ENCODE results near the gene SLC7A7.
A peak's percentile ranks its signal among the peaks of the same experiment; 100 is the strongest.
"Not testable (repeated sequence)": the region's sequence is repeated elsewhere in the genome, so short reads cannot be mapped to it uniquely, and the experiment has no call there.

SLC7A7 gene

DNA sequence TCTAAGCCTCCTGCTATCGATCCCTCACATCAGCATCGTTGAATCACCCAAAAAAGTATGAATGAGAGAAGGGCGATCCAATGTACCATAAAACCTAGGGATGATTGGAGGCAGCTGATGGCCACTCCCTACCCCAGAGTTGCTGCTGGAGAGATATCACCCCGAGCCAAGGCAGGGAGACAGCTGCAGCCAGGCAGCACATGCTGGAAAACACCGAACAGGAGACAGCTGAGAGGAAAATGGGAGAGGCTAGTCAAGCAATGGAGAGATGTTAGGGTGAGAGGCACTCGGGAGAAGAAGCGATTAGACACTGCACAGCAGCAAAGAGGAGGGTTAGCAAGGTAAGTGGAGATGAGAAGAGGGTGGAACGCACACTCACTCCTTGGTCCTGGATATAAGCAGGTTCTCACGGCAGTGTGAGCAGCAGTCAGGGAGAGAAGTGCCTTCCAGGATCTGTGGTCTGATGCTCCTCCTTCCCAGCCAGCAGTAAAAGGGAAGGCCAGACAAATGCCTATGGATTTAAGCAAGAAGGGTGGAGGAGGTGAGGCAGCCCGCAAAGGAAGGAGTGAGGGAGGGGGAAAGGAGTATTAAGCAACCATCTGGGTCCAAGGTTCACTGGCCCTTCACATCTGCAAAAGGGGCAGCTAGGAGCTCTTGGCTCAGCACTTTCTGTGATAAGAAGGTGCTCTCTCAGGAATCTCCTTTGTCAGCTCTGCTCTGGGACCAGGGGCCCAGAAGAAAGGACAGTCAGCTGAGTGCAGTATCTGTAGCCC is at the start of gene SLC7A7:
Gene SLC7A7 (minus strand): TSS at position 495 of the 773 bp plus-strand sequence. CDS start 2,037 bp downstream, outside the sequence.
- no peak for DNase-seq

DNA sequence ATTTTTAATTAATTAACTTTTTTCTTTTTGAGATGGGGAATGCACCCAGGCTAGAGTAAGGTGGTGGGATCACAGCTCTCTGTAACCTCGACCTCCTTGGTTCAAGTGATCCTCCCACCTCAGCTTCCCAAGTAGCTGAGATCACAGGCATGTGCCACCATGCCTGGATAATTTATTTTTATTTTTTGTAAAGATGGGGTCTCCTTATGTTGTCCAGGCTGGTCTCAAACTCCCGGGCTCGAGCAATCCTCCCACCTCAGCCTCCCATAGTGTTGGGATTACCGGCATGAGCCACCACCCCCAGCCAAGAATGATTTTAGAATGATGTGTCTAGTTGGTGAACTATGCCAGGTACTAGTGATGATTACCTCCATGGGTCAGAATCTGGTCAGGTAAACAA is 49.7 kb upstream of the SLC7A7 start:
- no peak for DNase-seq

DNA sequence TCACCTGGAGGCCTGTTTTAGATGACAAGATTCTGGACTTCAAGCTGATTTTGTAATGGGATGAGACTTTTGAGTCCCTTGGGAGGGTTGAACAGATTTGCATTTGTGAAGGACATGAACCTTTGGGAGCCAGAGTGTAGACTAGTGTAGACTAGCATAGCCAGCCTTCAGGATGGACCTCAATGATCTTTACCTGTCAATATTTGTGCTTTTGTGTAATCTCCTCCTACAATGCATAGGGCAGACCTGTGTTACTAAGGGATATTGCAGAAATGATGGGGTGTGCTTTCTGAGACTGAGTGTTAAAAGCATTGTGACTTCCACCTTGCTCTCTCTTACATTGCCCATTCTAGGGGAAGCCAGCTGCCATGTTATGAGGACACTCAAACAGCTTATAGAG is 46.4 kb upstream of the SLC7A7 start:
- no peak for DNase-seq

DNA sequence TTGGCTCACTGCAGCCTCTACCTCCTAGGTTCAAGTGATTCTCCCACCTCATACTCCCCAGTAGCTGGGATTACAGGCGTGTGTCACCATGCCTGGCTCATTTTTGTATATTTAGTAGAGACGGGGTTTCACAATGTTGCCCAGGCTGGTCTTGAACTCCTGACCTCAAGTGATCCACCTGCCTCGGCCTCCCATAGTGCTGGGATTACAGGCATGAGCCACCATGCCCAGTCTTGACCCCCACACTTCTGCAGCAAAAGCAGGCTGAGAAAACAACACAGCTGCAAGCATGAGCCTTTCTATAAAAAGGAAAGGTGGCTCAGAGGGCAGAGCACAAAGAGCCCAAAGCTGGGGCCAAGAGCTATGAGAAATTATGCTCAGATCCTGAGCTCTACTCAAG is 45.1 kb upstream of the SLC7A7 start:
- DNase-seq = not testable (repeated sequence)

DNA sequence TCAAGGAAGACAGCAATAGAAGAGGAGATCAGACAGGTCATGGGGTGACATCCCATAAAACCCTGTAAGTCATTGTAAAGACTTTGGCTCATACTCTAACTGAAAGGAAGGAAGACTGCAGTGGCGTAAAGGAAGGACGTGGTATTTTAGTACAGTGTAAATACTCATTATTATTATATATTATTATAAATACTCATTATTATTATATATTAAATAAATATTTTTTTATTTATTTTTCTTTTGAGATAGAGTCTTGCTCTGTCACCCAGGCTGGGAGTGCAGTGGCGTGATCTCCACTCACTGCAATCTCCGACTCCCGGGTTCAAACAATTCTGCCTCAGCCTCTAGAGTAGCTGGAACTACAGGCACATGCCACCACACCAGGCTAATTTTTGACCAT is 41.2 kb upstream of the SLC7A7 start:
- no peak for DNase-seq

DNA sequence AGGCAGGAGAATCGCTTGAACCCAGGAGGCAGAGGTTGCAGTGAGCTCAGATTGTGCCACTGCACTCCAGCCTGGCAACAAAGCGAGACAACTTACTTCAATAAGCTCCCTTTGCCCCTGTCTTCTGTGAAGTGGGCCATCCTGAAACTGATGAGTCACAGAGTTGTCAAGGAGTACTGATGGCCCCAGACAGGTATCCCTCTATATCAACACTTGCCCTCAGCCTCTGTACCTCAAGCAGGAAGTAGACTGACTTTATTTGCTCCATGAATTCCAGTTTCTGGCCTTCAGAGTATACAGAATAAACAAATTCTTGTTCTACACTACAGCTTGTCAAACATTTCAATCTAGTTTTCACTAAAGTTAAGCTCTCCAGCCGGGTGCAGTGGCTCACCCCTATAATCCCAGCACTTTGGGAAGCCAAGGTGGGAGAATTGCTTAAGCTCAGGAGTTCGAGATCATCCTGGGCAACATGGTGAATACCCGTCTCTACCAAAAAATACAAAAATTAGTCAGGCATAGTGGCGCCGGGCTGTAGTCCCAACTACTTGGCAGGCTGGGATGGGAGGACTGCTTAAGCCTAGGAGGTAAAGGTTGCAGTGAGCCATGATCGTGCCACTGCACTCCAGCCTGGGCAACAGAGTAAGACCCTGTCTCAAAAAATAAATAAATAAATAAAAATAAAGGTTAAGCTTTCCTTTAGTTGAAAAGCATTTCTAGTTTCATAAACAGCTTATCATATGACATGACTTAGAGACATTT is 39.9 kb upstream of the SLC7A7 start:
- DNase-seq = peak; percentile 51

DNA sequence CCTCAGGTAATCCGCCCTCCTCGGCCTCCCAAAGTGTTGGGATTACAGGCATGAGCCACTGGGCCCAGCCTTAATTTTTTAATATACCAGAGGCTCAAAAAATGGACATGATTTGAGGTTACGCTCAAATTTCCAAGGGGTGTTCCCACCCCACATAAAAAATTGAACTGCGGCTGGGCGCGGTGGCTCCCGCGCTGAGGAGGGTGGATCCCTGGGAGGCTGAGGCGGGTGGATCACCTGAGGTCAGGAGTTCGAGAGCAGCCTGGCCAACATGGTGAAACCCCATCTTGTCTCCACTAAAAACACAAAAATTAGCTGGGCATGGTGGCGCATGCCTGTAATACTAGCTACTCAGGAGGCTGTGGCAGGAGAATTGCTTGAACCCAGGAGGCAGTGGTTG is 39.1 kb upstream of the SLC7A7 start:
- DNase-seq = not testable (repeated sequence)

DNA sequence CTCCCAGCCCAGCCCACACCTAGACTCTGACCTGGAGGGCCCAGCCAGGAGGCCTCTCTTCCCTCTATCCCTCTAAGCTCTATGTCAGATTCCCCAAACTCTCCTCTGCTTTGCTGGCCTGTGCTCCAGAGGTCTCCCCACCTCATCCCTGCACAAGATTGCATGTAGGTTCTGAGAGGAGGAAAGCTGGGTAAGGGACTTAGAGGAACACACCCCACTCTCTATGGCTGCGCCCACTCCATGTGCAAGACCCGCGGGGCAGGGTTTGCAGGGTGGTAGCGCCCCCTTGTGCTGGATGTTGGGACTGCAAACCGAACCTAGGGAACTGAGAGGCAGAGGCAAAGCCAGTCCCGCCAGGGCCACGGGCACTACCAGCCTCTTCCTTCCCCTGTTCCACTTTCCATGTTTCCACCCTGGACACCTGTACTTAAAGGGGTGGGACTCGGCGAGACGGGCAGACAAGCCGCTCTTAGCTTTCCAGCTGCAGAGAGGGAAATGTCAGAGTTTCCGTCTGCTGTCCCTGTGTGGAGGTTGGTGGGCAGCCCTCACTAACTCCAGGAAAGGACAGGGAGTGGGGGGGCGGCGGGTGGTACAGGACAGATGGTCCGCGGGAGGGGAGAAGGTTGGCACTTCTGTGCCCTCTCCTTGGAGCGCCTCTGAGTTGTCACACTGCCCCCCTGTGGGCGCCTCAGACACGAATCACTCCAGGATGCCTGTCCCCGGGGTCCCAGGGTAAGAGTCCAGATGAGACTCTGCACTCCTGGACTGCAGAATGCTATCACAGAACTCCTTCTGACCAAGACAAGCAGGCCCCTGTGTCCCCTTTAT is 37.9 kb upstream of the SLC7A7 start:
- peak; percentile 91 for DNase-seq

DNA sequence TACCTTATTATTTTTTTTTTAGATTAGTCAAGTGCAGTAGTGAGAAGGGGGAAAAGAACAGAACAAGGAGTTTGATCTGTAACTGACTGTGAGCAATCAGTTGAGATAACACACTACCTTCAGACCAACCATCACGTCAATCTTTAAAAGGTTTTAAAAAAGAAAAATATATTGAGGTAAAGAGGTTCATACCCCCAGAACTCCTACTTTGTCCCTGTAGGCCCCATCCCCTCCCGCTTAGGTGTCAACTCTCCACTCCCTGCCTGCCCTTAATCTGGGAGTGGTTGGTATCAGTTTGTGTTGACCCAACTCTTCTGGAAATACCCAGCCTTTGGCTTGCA is 37.3 kb upstream of the SLC7A7 start:
- no peak for DNase-seq

DNA sequence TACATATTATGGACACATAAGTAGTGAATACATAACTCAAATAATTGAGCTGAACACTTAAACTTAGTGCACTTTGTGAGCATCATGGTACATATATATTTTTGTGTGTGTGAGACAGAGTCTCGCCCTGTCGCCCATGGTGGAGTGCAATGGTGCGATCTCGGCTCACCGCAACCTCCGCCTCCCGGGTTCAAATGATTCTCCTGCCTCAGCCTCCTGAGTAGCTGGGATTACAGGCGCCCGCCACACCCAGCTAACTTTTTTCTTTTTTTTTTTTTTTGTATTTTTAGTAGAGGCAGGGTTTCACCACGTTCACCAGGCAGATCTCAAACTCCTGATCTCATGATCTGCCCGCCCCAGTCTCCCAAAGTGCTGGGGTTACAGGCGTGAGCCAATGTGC is 36.9 kb upstream of the SLC7A7 start:
- DNase-seq = not testable (repeated sequence)

DNA sequence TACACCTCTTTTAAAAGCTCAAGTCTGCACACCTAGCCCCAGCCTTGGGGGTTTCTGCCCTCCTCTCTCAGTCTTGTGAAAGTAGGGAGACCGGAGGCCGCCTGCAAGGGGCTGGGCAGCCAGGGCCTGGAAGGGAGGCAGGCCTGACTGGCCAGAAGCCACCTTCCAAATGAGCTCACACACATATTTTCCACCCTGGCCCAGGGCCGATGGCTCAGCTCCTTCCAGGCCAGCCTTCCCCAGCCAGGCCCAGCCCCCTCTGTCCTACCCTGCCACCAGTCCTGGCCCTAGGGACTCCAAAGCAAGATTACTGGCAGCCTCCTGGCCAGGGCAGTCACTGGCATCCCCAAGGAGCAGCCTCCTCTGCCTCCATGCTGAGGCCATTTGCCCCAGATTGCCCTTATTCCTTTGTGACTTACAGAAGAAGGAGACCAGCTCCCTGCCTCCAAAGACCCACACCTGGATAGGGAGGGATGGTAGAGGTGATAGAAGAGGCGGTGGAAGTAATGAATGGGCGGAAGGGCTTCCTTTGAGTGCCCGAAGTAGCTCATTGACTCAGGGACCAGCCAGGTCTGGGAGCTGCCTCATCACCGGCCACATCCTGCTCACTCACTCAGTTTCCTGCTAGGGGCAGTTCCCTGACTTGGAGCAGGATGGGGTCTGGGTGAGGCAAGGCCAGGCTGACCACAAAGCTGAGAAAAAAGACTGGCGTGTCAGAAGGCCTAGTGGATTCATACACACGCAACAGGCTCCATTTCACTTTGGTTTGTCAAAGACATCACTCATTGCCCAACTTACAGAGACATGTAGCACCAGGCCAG is 35.9 kb upstream of the SLC7A7 start:
- DNase-seq = peak; percentile 84

DNA sequence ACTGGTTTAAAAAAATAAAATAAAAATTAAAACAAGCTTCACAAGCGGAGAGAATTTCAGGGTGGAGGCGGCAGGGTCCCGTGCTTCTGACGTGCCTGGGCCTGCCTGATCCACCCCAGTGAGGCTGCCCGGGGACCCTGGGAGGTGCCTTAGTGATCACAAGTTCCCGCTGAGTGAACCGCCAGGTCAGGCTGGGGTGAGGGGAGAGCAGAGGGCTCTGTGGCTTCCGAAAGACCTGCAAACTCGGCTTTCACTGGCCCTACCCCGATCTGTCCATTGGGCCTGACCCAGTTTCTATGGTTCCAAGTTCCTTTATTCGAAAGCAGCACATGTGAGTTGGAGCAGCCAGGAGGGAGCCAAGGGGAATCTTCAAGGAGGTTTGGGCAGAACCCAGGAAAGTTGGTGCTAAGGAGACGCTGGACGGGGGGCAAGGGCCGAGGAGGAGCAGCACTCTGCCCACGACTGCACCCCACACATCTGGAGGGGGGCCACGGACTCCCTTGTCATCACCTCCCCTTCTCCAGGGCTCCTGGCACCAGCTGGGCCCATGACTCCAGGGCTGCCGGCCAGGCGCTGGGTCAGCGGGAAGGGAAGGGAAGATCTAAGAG is 34.1 kb upstream of the SLC7A7 start:
- no peak for DNase-seq

DNA sequence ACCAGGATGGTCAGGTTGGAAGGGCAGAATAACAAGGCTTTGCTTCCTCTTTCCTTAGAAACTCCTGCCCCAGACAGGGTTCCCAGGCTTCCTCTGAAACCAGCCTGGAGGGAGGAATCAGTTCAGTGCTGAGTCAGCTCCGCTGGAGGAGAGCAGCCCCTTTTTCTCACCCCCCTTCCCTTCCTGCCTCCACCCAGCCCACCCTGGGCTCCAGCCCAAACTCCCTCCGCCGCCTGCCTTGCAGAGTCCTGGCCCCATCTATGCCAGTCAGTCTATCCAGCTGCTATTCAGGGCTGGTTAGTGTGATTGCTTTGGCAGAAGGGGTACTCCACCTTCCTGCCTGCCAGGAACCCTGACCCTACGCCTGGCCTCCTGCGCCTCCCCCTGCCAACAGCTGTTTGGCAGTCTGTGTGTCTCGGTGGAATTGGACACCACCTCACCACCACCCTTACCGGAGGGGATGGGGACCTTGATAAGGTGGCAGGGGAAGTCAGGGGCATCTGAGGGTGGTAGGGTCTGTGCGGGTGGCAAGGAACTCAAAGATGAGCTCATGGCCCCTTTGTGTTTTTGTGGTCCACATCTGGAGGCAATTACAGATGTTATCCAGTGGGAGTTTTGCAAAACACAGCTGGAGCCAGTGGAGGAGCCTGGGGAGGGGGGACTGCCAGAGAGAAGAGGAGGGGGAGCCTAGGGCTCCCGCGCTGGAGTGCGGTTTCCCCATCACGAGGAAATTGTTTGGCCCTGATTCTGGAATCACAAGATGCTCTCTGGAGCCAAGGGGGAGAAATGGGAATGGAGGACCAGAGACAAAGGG is 33.3 kb upstream of the SLC7A7 start:
- no peak for DNase-seq

DNA sequence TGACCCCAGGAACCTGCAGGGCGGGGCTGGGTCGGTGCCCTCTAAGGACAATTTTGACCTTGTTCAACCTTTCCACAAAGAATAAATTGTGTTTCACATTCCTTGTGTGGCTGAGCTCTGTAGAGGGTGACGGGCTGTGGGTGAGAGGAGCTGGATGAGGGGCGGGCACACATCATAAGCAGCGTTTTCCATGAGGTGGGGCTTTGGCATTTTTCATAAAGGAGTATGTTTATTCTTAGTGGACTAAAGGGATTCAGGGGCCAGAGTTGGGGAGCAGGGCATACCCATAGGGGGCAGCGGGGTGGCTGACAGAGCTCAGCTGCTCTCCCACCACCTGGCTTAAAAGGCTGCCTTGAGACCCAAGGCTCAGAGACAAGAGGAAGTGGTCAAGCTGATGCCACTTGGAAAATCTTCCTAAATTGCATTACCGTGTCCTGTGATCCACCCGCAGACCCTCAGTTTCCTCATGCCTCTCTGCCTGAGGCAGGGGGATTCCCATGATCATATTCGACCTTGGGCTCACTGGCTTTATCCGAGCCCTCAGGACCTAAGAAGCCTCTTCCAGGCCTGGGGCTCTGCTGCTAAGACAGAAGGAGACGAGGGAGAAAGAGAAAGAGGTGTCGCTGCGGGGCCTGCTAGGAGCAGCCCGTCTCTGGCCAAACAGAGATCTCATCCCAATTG is 32.6 kb upstream of the SLC7A7 start:
- DNase-seq = no peak

DNA sequence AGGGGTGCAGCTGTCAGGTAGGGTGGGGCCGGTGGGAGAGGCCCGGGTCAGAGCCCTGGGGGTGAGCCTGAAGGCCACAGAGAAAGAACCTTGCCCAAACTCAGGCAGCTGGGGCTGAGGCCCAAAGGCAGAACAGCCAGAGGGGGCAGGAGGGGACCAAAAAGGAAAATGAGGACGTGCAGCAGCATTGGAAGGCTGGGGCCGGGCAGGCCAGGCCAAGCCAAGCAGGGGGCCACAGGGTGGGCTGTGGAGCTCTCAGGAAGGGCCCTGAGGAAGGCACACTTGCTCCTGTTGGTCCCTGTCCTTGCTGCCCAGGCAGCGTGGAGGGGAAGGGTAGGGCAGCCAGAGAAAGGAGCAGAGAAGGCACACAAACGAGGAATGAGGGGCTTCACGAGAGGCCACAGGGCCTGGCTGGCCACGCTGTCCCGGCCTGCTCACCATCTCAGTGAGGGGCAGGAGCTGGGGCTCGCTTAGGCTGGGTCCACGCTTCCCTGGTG is 31.6 kb upstream of the SLC7A7 start:
- DNase-seq = no peak

DNA sequence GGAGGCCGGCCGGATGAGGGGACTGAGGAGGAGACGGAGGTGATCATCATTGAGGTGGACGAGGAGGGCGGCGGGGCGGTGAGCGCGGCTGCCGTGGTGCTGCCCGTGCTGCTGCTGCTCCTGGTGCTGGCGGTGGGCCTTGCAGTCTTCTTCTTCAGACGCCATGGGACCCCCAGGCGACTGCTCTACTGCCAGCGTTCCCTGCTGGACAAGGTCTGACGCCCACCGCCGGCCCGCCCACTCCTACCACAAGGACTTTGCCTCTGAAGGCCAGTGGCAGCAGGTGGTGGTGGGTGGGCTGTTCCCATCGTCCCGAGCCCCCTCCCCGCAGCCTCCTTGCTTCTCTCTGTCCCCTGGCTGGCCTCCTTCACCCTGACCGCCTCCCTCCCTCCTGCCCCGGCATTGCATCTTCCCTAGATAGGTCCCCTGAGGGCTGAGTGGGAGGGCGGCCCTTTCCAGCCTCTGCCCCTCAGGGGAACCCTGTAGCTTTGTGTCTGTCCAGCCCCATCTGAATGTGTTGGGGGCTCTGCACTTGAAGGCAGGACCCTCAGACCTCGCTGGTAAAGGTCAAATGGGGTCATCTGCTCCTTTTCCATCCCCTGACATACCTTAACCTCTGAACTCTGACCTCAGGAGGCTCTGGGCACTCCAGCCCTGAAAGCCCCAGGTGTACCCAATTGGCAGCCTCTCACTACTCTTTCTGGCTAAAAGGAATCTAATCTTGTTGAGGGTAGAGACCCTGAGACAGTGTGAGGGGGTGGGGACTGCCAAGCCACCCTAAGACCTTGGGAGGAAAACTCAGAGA is 30.8 kb upstream of the SLC7A7 start:
- DNase-seq = no peak

DNA sequence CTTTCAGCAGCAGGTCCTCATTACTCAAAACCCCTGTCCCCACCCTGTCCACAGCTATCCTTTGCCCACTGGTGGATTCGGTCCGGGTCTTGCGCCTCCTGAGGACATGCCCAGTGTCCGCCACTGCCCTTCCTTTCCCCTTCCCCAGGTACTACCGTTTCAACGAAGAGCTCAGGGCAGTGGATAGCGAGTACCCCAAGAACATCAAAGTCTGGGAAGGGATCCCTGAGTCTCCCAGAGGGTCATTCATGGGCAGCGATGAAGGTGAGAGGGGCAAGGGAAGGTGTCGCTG is 29.8 kb upstream of the SLC7A7 start:
- DNase-seq = no peak

DNA sequence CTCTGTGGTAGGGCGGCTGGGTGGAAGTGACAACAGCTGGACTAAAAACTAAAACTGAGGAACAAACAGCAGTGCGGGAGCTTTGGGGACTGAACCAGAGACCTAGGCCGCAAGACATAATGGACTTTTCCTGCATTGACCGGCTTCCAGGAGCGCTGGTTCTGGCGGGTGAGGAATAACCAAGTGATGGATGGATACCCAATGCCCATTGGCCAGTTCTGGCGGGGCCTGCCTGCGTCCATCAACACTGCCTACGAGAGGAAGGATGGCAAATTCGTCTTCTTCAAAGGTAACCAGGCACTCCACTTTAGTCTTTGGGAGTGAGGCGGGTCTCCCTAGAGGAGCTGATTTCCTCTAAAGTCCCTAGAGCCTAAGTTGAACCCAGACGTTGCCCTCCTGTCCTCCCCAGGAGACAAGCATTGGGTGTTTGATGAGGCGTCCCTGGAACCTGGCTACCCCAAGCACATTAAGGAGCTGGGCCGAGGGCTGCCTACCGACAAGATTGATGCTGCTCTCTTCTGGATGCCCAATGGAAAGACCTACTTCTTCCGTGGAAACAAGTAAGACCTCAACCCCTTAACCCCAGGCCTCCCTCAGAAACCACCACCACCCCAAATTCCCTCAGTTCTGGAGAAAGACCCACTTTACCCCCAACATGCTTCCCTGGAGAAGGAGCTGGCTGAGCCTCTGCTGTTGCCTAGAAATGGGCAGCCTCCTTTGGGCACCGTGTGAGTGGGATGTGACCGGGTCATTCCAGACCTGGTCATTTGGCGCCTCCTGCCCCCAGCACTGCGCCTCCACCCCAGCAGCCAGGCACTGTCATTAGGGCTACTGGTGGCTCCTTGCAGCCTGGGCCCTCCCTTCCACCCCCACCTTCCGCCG is 29.2 kb upstream of the SLC7A7 start:
- DNase-seq = no peak

Data from activated CD4-positive, alpha-beta T cell treated with anti-CD3 and anti-CD28 coated beads, Interleukin-10, Interleukin-2, amounts not matched to agents 100 ng/mL and 50 ng/mL, durations not matched to agents 16 hours and 8 hours (primary cell).